ENCODE measurements around the gene DERA.
"Not testable (repeated sequence)": the region's sequence is repeated elsewhere in the genome, so short reads cannot be mapped to it uniquely, and the experiment has no call there.

Gene DERA

DNA sequence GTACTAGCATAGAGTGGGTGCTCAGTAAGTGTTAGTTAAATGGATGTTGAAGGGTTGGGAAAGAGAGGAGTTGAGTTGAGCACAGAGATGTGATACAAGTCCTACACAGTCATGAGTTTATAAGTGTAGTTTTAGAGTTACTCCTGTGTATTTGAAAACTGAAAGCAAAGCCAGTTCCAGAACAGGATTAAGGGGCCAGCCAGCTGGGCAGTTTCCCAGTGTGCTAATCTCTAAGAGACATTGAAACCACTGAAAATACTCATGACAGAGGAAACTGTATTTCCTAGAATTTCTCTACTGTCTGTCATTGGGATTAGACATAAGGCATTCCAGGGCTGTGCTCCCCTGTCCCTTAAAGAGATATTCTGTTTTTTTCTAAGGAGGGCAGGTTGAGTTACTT lies 101.0 kb downstream of the DERA start:
- TF ChIP-seq, protein P1, sequence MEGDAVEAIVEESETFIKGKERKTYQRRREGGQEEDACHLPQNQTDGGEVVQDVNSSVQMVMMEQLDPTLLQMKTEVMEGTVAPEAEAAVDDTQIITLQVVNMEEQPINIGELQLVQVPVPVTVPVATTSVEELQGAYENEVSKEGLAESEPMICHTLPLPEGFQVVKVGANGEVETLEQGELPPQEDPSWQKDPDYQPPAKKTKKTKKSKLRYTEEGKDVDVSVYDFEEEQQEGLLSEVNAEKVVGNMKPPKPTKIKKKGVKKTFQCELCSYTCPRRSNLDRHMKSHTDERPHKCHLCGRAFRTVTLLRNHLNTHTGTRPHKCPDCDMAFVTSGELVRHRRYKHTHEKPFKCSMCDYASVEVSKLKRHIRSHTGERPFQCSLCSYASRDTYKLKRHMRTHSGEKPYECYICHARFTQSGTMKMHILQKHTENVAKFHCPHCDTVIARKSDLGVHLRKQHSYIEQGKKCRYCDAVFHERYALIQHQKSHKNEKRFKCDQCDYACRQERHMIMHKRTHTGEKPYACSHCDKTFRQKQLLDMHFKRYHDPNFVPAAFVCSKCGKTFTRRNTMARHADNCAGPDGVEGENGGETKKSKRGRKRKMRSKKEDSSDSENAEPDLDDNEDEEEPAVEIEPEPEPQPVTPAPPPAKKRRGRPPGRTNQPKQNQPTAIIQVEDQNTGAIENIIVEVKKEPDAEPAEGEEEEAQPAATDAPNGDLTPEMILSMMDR (IDR thresholded peaks at IDR 0.05; ENCODE audit: extremely low read depth, missing control alignments), result no peak
- no peak for DNase-seq (ENCODE audit: low spot score)

DNA sequence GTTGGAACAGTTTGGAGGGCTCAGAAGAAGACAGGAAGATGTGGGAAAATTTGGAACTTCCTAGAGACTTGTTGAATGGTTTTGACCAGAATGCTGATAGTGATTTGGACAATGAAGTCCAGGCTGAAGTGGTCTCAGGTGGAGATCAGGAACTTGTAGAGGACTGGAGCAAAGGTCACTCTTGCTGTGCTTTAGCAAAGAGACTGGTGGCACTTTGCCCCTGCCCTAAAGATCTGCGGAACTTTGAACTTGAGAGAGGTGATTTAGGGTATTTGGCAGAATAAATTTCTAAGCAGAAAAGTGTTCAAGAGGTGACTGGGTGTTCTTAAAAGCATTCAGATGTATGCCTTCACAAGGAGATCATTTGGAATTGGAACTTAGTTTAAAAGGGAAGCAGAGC lies 102.6 kb downstream of the DERA start:
- DNase-seq (ENCODE audit: low spot score), result not testable (repeated sequence)

DNA sequence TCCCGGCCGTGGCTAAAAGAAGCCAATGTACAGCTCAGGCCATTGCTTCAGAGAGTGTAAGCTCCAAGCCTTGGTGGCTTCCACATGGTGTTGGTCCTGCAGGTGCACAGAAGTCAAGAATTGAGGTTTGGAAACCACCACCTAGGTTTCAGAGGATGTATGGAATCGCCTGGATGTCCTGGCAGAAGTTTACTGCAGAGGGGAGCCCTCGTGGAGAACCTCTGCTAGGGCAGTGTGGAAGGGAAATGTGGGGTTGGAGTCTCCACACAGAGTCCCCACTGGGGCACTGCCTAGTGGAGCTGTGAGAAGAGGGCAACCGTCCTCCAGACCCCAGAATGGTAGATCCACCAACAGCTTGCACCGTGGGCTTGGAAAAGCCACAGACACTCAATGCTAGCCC lies 103.3 kb downstream of the DERA start:
- not testable (repeated sequence) for DNase-seq (ENCODE audit: low spot score)

DNA sequence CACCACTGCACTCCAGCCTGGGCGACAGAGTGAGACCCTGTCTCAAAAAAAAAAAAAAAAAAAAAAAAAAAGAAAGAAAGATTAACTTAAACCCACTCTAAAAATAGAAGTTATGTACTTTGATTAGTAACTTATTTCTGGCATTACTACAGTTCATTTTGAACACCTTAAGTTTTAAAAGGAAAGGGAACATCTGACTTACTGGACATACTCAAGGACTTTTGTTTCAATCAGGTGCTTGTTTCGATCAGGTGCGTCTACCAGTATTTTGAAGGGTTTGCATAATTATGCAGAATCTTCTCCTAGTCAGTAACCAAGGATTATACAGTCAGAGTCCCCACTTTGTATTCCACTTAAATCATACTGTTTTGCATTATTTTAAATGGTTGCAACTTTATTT lies 105.6 kb downstream of the DERA start:
- no peak for DNase-seq (ENCODE audit: low spot score)
- TF ChIP-seq, protein P1 (IDR thresholded peaks at IDR 0.05; ENCODE audit: extremely low read depth, missing control alignments), result no peak

DNA sequence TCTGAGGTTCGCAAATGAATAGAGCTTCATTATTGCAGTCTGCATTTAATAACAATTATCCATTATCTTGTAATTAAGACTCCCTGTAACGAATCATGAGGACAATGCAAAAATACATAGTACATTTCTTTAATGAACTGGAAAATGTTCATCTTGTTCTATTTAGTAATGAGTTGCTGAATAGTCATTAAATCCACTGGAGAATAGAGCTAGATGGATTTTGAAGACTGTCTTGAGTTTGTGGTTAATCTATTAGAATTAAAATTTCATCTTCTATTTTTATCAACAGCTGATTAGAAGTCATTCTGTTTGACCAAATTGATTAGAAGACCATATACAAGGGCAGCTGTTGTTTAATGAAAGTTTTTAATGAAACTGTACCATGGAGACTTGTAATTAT lies 107.2 kb downstream of the DERA start:
- TF ChIP-seq, protein P1 (IDR thresholded peaks at IDR 0.05; ENCODE audit: extremely low read depth, missing control alignments), result no peak
- no peak for DNase-seq (ENCODE audit: low spot score)

DNA sequence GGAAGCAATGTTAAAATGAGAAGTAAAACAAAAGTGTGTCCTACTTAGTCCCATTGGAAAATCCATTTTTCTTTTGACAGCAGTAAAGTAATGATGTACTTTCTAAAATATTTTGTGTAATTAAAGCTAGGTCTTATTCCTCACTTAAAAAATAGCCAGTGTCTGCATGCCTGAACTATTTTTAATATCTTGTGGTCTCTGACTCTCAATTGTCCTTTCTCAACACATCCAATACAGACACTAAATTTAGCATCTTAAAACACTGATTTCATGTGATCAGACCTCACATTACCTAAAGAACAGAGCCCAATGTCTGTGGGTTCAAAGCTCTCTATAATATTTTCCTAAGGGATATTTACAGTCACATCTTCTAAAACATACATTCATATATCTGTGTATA lies 108.0 kb downstream of the DERA start:
- DNase-seq (ENCODE audit: low spot score), result no peak
- TF ChIP-seq, protein P1 (IDR thresholded peaks at IDR 0.05; ENCODE audit: extremely low read depth, missing control alignments), result no peak

DNA sequence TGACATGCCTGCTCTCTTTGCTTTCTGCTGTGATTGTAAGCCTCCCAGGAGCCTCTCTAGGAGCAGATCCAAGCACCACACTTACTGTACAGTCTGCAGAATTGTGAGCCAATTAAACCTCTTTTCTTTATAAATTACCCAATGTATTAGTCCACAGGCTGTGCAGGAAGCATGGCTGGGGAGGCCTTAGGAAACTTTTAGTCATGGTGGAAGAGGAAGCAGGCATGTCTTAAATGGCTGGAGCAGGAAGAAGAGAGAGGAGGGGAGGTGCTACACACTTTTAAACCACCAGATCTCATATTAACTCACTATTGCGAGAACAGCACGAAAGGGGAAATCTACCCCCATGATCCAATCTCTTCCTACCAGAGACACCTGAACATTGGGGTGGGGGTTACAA lies 108.9 kb downstream of the DERA start:
- TF ChIP-seq, protein P1 (IDR thresholded peaks at IDR 0.05; ENCODE audit: extremely low read depth, missing control alignments), result no peak
- no peak for DNase-seq (ENCODE audit: low spot score)

DNA sequence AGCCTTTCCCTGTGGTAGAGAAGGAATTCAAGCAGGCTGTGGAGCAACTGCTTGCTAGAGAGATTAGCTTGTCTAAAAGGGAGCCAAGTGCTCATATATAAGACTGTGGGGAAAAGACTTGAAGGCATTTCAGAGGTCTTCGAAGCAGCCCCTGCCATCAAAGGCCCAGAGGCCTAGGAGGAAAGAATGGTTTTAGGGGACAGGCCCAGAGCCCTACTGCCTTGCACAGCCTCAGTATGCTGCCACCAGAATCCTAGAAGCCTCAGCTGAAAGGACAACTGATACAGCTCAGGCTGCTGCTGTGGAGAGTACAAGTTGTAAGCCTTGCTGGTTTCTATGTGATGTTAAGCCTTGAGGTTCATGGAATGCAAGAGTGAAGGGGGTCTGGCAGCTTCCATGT lies 109.9 kb downstream of the DERA start:
- TF ChIP-seq, protein P1 (IDR thresholded peaks at IDR 0.05; ENCODE audit: extremely low read depth, missing control alignments), result no peak
- DNase-seq (ENCODE audit: low spot score), result no peak

DNA sequence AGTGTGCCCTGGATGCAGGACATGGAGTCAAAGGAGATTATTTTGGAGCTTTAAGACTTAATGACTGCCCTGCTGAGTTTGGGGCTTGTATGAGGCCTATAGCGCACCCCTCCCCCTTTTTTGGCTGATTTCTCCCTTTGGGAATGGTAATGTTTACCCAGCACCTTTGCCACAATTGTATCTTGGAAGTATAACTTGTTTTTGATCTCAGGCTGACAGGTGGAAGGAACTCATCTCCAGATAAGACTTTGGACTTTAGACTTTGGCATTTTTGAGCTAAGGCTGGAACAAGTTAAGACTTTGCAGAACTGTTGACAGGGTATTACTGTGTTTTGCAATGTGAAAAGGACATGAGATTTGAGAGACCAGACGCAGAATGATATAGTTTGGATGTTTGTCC lies 110.5 kb downstream of the DERA start:
- DNase-seq (ENCODE audit: low spot score), result no peak
- TF ChIP-seq, protein P1 (IDR thresholded peaks at IDR 0.05; ENCODE audit: extremely low read depth, missing control alignments), result no peak
